ENCODE results near the gene ZNF593OS.
A peak's percentile ranks its signal among the peaks of the same experiment; 100 is the strongest.

The ZNF593OS gene

DNA sequence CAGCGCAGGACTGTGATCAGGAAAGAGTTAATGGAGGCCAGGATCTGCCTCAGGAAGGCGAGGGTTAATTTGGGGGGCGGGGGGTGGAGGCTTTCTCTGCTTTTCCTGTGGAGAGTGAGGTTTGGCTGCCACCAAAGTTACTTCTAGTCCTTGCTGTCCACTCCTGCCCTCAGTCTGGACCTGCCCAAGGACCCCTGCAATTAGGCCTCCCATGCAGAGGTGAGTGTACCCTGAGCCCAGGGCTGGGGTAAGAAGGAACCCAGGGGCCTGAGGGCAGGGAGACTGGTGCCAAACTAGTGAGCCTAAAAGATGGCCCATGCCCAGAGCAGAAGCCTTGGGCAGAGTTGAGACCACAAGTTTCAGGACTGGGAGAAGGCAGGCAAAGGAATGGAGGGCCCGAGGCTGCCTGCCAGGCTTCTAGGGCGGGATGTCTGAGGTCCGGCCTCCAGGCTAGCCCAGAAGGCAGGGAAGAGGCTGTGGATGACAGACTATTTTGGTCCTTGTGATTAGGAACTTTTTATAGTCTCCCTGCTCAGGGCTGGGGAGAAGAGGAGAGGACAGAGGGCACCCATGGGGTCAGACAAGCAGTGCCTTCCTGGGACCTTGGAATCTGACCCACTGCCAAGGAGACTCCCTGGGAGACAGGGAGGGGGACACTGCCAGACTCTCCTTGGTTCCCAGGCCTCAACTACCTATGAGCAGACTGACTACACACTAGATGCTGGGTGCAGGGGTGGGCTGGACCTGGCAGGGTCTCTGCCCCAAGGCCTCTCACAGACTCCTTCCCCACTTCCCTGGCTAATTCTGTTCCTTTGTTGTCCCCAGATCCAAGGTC lies 12.5 kb downstream of the ZNF593OS start, which contains the start of gene FAM110D:
FAM110D (plus strand) TSS at position 172 of the 835 bp plus-strand sequence. CDS start 2,213 bp downstream, outside the sequence.
- DNase-seq, result no peak

DNA sequence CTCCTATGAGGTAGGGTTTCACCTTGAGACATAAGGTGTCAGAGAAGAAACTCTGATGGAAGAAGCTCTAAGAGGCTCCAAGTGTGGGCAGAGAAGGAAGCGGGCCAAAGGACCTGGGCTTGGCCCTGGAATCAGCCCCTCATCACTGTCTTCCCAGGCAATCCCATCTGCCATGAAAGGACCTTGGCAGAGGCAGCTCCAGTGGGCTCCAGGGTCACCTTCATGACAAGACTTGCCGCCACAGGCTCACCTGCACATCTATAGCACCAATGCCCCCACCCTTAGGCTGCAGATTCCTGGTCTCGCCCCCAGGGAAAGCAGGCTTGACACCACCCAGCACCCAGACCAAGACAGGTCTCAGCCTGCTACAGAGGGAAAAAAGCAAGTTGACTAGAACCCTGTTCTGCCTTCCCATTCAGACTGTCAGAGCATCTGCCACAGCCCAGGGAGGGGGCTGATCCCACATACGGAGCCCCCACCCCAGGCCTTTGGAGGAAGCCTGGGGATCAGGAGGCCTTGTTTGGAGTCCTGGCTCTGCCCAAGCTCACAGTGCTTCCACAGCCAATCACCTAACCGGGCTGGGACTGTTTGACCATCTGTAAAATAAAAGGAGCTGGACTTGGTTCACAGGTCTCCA lies 13.2 kb downstream of the ZNF593OS start:
- no peak for DNase-seq

DNA sequence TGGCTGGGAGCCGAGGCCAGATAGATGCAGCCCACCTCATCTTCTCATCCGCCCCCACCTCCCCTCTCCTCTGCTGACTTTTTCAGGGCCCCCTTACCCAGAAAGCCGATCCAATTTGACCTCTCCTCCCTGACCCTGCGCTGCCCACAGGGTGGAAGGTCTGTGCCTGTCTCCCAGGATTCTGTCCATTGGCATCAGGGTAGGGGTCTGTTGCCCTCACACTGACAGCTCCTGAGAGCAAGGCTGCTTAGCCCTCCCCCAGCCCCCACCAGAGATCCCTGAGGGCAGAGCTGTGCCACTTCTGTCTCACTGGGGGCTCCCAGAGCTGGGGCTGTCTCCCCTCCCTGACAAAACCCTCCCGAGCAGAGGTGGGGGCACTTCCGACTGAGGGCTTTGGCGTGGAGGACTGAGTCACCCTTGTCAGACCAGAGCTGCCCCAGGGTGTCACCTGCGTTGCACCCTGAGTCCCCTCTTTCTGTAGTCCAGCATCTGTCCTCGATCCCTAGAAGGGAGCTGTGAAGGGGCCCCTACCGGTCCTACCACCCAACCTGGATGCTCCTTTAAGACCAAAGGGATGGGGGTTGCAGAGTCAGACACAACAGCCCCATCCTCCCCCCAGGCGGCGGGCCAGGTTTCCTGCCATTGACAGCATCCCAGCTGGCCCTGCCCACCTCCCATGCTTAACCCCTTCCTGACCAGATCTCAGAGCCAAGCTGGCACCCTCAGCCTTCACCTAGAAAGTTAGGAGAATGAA lies 15.2 kb downstream of the ZNF593OS start:
- DNase-seq, result no peak

DNA sequence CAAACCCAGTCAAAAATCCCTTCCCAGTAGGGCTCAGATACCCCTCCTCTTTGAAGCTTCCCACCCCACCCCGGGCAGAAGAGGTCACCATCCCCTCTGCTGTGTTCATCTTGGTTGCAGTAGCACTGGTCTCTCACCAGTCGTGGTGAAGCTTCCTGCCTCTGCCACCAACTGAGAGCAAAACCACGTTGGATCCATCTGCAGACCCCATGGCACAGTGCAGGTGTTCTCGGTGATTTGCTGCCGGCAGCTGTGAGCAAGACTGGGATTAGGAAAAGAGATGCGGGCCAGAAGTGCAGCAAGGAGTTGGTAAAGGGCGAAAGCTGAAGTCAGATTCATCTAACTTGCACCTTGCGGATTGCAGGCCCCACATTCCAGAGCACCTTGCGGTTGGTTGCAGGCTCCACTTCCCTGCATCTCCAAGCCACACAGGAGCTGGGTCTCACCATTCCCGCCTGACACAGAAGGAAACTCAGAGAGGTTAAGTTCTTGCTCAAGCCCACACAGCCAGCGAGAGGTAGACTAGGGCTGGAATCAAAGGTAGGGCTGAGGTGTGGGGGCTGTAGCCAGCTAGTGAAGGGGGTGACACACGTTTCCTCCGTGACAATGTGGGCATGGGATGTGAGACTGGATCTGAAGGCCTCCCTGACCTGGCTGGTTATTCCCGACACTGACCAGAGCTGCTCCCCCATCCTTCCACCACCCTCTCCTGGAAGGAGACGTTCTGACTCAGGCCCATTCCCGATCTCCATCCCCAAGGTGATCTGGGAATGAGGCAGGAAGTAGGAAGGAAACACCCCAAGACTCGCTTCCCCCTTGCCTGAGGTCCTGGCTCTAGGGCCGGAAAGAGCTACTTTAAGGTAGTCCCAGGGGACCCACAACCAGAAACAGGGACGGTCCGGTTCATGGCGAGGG lies 16.0 kb downstream of the ZNF593OS start:
- DNase-seq, result no peak

DNA sequence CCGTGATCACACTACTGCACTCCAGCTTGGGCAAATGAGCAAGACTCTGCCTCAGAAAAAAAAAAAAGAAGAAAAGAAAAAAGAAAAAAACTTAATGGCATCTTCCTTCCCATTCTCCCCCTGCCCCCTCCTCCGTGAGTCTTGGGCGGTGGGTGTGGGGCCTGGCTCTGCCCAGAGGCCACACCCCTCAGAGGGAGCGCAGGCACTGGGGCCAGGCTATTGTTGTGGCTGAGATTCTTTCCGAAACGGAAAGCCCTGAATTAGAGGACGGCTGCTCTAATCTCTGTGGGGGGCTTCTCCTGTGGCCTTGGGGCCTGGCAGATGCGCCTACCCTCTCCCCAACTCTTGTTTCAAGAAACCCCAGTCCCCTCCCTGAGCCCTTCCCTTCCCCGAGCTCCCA lies 16.9 kb downstream of the ZNF593OS start:
- DNase-seq, result no peak

DNA sequence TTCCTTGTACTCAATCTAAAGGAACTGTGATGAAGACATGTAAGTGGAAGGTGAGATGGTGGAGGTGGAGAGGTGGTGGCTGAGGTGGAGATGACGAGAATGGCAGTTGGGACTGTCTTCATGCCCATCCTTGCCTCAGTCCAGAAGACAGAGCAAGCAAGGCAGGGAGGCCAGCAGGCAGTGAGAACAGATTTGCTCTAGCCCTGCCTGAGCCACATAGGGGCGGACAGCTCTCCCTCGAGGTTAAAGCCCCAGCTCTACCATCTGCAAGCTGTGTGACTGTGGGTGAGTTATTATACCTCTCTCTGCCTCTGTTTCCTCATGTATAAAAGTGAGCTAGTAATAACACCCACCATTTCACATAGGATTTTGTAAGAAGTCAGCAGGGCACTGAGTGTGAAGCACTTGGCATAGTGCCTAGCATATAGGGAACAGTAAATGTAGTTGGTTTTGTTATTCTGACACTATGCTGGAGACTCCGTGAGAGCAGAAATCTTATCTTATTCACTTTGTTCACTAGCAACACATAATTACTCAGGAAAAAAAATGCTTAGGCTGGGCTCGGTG lies 17.6 kb downstream of the ZNF593OS start:
- no peak for DNase-seq

DNA sequence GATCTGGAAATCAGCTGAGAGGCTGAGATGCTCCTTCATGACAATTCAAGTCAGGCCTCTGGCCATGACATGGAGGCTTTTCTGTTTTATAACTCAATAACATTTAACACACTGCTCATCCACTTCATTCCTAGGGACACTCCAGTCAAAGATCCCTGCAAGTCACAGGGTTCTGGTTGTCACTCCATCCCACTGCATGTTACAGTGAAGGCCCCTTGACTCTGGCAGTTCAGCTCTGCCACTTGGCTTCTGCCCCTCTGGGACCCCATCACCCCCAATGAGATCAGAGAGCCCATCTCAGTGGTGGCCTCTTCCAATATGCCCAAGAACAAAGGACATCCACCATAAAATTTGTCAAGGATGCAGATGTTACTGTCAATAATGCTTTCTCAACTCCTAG lies 22.7 kb downstream of the ZNF593OS start:
- DNase-seq, result no peak

DNA sequence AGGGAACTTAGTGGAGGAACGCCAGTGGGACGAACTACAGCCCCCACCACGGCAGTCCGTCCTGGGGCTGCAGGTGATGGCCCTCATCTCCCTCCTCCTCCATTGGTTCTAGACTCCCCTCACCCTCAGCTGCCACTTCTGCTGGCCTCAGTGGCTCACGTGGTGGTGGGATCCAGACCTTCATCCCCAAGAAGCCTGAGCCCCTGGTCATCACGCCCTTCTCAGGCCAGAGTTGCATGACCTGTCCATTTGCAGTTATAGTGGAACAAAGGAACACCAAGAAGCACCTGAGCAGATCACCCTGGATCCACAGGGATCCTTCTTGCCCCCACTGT lies 25.7 kb downstream of the ZNF593OS start:
- DNase-seq, result no peak

DNA sequence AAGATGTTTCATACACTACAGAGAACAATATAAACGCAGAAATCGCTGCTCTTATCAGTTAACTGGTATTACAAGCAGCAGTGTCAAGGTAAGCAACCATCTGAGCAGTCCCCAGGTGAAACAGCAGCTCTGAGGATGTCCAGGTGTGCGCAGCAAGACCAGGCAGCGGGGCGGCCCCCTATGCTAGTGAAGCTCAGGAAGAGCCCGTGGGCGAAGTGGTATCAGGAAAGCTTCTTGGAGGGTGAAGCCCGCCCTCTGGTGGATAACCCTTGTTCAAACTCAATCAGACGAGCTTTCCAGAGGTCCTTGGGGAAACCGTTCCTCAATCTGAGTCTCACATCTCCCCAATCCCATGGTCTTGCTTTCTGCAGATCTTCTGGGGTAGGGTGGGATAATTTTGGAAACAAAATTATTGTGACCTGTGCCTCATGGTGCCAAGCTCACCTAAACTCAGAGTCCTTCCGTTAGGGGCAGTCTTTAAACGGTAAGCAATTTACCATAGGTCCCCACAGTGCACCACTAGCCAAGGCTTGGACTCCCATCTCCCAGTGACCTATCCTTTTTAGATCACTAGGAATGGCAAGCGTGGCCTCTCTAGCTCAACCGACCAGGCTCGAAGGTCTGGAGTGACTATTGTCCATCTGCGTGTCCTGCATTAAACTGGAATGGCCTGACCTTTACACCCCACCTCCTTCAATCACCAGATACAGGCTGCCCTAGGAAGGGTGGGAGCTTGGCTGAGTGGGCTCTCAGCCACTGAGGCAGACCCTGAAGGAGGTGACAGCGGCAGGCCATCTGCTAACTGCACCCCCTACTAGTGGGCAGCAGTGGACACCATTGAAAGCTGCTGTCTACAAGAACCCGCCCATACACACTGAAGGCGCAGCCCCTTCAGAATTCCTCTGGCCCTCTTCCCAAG lies 26.3 kb downstream of the ZNF593OS start:
- peak; percentile 70 for DNase-seq

DNA sequence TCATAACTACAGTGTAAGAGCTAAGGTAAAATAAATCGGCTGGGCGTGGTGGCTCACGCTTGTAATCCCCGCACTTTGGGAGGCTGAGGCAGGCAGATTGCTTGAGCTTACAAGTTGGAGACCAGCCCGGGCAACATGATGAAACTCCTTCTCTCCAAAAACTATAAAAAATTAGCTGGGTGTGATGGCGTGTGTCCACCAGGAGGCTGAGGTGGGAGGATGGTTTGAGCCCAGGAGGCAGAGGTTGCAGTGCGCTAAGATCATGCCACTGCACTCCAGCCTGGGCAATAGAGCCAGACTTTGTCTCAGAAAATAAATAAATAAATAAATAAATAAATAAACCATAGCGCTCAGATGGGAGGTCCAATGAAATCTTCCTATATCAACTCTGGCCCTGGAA lies 29.5 kb downstream of the ZNF593OS start:
- DNase-seq, result no peak

DNA sequence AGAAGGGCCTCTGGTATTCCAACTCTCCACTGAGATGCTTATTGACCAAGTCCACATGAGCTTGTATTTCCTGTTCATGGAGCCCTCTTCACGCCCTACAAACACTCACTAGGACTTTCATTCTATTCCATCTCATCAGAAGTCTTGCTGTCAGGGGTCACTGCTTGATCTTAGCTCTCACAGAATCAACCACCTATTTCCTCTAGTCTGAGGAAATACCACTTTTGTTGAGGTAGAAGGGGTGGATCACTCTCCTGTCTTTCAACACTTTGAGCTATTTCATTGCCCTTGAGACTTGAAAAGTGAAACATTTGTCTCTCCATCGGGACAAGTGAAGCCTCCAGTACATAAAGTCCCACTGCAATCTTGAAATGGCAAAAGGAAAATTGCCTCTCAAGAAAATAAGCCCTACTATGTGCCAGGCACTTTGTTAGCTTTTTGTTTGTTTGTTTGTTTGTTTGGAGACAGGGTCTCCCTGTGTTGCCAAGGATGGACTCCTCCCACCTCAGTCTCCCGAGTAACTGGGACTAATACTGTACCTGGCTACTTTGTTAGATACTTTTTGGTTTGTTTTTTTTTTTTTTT lies 32.6 kb downstream of the ZNF593OS start:
- DNase-seq, result no peak

DNA sequence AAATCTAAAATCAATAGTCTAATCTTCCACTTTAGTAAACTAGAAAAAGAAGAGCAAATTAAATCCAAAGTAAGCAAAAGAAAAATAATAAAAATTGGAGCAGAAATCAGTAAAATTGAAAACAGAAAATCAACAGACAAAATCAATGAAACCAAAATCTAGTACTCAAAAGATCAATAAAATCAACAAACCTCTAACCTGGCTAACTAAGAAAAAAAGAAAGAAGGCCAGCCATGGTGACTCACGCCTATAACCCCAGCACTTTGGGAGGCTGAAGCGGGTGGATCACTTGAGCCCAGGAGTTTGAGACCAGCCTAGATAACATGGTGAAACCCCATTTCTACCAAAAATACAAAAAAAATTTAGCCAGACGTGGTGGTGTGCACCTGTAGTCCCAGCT lies 37.2 kb downstream of the ZNF593OS start:
- no peak for DNase-seq

DNA sequence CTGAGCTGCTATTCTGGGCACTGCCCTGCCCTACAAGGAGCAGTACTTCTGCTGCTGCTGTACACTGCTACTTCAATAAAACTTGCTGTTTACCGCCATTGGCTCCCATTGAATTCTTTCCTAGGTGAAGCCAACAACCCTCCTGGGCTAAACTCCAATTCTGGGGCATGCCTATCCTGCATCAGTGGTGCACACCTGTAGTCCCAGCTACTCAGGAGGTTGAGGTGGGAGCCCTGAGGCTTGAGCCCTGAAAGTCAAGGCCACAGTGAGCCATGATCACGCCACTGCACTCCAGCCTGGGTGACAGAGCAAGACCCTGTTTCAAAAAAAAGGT lies 38.8 kb downstream of the ZNF593OS start:
- DNase-seq, result no peak

DNA sequence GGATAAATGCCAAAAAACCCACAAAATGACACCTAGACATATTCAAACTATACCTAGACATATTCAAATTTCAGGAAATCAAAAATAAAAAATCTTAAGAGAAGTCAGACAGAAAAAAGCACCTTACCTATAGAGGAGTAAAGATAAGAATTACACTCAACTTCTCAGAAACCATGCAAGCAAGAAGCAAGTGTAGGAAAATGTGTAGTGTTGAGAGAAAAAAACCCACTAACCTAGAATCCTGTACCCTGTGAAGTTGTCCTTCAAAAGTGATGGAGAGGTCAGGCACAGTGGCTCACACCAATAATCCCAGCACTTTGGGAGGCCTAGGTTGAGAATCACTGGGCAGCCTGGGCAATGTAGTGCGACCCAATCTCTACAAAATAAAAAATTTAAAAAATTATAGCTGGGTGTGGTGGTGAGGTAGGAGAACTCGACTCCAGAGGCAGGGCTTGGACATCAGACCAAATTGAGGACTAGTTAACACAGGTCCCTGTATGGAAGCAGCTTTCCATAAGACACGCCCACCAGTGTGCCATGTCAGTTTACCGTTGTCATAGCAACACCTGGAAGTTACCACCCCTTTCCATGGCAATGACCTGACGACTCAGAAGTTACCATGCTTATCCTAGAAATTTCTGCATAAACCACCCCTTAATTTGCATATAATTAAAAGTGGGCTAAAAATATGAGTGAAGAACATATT lies 39.4 kb downstream of the ZNF593OS start:
- no peak for DNase-seq

DNA sequence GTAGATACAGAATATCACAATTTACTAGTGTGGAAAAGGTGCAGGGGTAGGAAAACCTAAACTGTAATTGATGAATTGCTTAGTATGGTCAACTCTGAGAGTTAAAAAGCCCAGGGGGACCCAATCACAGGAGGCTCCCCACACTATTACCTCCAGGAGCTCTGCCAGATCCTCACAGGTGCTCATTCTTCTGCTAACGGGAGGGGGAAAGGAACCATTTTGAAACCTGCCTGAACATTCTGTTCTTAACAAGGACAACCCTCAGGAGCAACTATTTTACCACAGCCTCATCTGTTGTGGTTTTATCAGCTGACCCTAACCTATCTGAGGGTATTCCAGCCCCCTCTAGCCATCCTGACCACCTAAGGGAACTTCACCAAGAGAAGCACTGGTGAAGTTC lies 40.9 kb downstream of the ZNF593OS start:
- DNase-seq, result no peak

DNA sequence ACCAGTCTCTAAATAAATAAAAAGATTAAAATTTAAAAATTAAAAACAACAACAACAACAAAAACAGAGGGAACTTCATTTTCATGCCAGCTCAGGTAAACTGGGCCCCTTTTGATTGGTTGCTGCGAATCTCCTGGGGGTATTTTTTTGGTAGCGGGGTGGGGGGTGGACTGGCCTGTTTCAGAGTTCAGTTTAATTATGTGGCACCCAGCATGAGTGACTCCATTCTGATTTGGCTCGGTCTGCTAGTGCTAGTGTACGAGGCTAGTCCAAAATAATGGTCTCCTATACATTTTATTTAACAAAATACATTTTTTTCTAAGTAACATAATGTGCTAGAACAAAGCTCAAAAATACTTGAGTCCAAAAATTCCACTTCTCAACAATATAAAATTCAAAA lies 41.9 kb downstream of the ZNF593OS start:
- DNase-seq, result no peak

DNA sequence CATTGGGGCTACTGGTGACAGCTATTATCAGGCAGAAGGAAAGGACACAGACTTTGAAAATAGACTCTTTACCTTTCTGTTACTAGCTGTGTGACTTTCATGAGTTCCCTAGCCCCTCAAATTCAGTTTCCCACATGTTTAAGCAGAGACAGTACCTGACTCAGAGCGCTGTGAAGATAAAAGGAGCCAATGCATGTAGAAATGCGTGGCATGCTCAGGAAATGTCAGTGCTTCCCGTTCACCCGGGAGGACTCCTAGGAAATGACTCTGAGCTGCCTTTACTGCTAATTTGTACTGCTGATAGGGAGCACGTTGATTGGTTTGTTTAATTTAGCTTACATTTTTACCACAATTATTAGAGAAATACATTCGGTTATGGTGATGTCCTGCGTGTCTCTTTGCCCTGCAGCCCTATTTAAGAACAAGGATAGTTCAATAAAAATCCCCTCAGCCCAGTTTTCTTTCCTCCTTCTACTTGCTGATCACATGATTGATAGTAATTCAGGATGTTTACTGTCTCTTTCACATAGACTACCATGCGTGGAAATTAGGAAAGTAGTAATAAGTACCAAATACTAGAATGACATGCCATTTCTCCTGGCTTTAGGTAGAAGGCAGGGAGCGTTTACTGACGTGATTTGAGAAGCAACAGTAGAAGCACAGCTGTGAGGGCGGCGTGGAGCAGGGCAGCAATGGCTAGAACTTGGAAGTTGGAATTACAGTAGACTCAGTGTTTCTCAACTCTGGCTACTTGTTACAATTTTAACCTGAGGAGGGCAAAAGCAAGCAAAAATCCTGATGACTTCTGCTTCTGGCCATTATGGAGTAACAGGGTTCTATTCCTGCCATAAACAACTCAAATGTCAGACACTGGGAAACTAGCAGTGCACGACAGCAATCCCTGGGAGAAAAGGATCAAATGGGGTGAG lies 44.1 kb downstream of the ZNF593OS start:
- DNase-seq, result no peak

DNA sequence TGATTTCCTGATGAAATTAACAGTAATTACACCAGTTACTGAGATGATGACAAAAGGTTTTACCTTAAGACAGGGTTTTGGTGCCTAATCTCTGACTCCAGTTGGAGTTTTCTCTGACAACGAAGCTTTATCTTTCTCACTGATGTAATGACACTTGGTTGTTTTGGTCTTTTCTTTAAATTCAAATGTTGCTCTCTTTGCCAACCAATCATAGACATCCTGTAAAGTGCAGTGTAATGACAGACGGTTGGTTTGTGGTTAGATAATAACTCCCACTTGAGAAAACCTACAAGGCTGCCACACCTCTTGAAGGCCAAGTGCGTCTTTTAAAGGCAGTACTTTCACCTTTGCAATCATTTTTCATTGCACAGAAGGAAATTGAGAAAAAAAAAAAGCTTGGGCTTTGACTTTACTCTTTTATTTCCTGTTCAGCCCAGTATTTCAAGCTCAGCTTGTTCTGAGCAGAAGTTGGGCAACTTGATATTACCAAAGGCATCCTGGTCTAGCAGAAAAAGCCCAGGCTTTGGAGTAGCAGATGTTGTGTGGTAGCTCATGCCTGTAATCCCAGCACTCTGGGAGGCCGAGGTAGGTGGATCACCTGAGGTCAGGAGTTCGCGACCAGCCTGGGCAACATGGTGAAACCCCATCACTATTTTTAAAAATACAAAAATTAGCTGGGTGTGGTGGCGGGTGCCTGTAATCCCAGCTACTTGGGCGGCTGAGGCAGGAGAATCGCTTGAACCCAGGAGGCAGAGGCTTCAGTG lies 45.1 kb downstream of the ZNF593OS start:
- DNase-seq, result no peak

All from activated CD4-positive, CD25-positive, alpha-beta regulatory T cell treated with anti-CD3 and anti-CD28 coated beads, Interleukin-2, amount 50 U/mL, for 72 hours (primary cell).